HFF-Myc (cell line): ENCODE measurements around the gene MAP3K20.
"Not testable (repeated sequence)": the region's sequence is repeated elsewhere in the genome, so short reads cannot be mapped to it uniquely, and the experiment has no call there.

ENCODE experiments used
- DNase-seq: peaks from one replicate; pipeline ENCODE4 v3.0.0-alpha.2; 2011; ENCODE audit warnings: low read depth; ENCODE audit errors: extremely low read depth
- H3K4me3 ChIP-seq: replicated peaks from 2 replicates; pipeline ENCODE4 v1.5.1; 2011; ENCODE audit warnings: low read depth, mild to moderate bottlenecking, control low read depth, low read length
- TF ChIP-seq, protein P1 (sequence below): IDR thresholded peaks from 2 replicates; pipeline ENCODE4 v1.5.1; 2012; ENCODE audit warnings: mild to moderate bottlenecking, low read depth, low read length, control low read depth; ENCODE audit errors: missing control alignments

MAP3K20 gene

GRCh38 chr2:173087793-173088496 is 12.3 kb downstream of the MAP3K20 start:
- TF ChIP-seq, protein P1, sequence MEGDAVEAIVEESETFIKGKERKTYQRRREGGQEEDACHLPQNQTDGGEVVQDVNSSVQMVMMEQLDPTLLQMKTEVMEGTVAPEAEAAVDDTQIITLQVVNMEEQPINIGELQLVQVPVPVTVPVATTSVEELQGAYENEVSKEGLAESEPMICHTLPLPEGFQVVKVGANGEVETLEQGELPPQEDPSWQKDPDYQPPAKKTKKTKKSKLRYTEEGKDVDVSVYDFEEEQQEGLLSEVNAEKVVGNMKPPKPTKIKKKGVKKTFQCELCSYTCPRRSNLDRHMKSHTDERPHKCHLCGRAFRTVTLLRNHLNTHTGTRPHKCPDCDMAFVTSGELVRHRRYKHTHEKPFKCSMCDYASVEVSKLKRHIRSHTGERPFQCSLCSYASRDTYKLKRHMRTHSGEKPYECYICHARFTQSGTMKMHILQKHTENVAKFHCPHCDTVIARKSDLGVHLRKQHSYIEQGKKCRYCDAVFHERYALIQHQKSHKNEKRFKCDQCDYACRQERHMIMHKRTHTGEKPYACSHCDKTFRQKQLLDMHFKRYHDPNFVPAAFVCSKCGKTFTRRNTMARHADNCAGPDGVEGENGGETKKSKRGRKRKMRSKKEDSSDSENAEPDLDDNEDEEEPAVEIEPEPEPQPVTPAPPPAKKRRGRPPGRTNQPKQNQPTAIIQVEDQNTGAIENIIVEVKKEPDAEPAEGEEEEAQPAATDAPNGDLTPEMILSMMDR: no peak
- no peak for DNase-seq
- no peak overlapping the region for H3K4me3 ChIP-seq

GRCh38 chr2:173090276-173090877 is 14.7 kb downstream of the MAP3K20 start:
- no peak for DNase-seq
- H3K4me3 ChIP-seq: no peak overlapping the region
- TF ChIP-seq, protein P1: no peak

DNA sequence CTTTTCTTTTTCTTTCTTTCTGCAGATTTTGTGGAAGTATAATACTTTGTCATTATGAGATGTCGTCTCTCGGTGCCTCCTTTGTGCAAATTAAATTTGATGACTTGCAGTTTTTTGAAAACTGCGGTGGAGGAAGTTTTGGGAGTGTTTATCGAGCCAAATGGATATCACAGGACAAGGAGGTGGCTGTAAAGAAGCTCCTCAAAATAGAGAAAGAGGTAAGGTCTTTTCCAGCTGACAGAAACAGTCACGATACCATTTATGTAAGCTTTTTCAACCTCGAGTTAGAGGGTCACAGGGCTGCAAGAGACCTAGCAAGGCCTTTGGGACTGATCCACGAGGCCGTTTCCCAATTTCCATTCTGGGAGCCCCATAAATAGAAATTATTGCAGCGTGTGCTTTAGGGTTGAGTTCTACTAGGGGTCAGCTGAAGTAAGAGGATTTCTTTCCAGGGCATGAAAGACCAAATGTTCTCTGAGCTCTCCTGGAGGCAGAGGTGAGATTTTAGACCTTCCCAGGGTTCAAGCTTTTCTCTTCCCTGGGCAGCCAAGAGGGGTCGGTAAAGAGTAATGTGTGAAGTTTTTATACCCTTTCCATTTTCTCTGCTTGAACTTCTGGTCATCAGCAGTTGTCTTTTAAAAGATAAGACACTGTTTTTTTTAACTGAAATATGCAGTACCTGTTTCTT is 15.5 kb downstream of the MAP3K20 start:
- H3K4me3 ChIP-seq: no peak overlapping the region
- TF ChIP-seq, protein P1: peak; percentile 34
- no peak for DNase-seq

- H3K4me3 ChIP-seq: no peak overlapping the region
- no peak for DNase-seq
- TF ChIP-seq, protein P1: no peak
These were observed 16.3 kb downstream of the MAP3K20 start for GRCh38 chr2:173091910-173092309.

- no peak for DNase-seq
- TF ChIP-seq, protein P1: no peak
- no peak overlapping the region for H3K4me3 ChIP-seq
These were observed 17.3 kb downstream of the MAP3K20 start for GRCh38 chr2:173092844-173093402.

DNA sequence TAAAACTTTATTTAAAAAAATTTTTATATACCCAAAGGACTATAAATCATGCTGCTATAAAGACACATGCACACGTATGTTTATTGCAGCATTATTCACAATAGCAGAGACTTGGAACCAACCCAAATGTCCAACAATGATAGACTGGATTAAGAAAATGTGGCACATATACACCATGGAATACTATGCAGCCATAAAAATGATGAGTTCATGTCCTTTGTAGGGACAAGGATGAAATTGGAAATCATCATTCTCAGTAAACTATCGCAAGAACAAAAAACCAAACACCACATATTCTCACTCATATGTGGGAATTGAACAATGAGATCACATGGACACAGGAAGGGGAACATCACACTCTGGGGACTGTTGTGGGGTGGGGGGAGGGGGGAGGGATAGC is 18.0 kb downstream of the MAP3K20 start:
- DNase-seq, H3K4me3 ChIP-seq: not testable (repeated sequence)

DNA sequence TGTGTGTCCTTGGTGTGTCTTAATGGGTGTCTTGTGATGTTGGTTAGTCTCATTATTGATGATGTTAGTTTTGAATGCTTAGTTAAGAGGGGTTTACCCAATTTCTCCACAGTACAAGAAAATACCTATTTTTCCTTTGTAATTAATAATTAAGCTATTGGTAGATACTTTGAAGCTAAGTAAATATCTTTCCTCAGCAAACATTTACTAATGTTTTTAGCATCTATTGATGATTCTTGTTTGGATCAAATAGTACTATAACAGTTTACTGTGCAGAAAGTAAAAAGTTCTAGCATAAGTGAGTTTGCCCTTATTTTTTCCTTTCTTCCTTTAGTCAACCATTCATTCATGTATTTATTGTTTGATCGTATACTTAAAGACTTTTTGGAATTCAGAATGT is 19.1 kb downstream of the MAP3K20 start:
- no peak for DNase-seq
- TF ChIP-seq, protein P1: no peak
- no peak overlapping the region for H3K4me3 ChIP-seq
